Keratinocyte (primary cell): ENCODE data around the gene CHSY3. TPM values are rescaled to one million over a fixed set of nuclear protein-coding genes. Genes with fewer than 3 reads are reported as not detected.

ENCODE experiments used
- DNase-seq: peaks from one replicate; pipeline ENCODE4 v3.0.0-alpha.2; 2011; ENCODE audit warnings: low read depth, missing footprints, low spot score
- FAIRE-seq: peaks from 2 replicates; lab custom pipeline; 2011; peaks lifted over from hg19 to GRCh38; lab: Jason Lieb, UNC
- H2AFZ ChIP-seq: 2 replicates; pipeline ENCODE4 v1.6.0; 2012; ENCODE audit warnings: low read length, control low read depth, inconsistent platforms; ENCODE audit not compliant: control insufficient read depth
- H3K27ac ChIP-seq: 2 replicates; pipeline ENCODE4 v1.5.1; 2011; ENCODE audit warnings: low read length; ENCODE audit not compliant: control insufficient read depth, insufficient read depth
- H3K27me3 ChIP-seq: 3 replicates; pipeline ENCODE4 v1.6.0; 2011; ENCODE audit warnings: low read length; ENCODE audit not compliant: control insufficient read depth, insufficient read depth; ENCODE audit errors: extremely low read depth
- H3K36me3 ChIP-seq, 2 experiments: 2 replicates in 1 of 2; 3 replicates in 1 of 2; pipeline ENCODE4 v1.5.1; 2011; ENCODE audit warnings: low read length in 2 of 2, mild to moderate bottlenecking in 1 of 2; ENCODE audit not compliant: control insufficient read depth in 2 of 2, insufficient read depth in 2 of 2; ENCODE audit errors: extremely low read depth in 1 of 2
- H3K4me1 ChIP-seq: 3 replicates; pipeline ENCODE4 v1.5.1; 2011; ENCODE audit warnings: low read length; ENCODE audit not compliant: control insufficient read depth, insufficient read depth; ENCODE audit errors: extremely low read depth
- H3K4me2 ChIP-seq: 3 replicates; pipeline ENCODE4 v1.6.0; 2011; ENCODE audit warnings: low read depth, low read length; ENCODE audit not compliant: control insufficient read depth, insufficient read depth; ENCODE audit errors: extremely low read depth
- H3K4me3 ChIP-seq, 3 experiments: fragments of 200-600 bp in 1 of 3; sonication (generic) in 1 of 3; 2 replicates in 2 of 3; 3 replicates in 1 of 3; pipeline ENCODE4 v1.5.1; 2011 to 2016; ENCODE audit warnings: low read length in 3 of 3, mild to moderate bottlenecking in 3 of 3, control low read depth in 2 of 3, inconsistent platforms in 1 of 3, low read depth in 1 of 3, mixed read lengths in 1 of 3, mixed run types in 1 of 3, moderate library complexity in 1 of 3; ENCODE audit not compliant: control insufficient read depth in 2 of 3, insufficient read depth in 2 of 3; ENCODE audit errors: extremely low read depth in 1 of 3
- H3K79me2 ChIP-seq: 2 replicates; pipeline ENCODE4 v1.6.0; 2012; ENCODE audit warnings: low read length; ENCODE audit not compliant: control insufficient read depth, insufficient read depth
- H3K9ac ChIP-seq: 3 replicates; pipeline ENCODE4 v1.6.0; 2011; ENCODE audit warnings: low read length; ENCODE audit not compliant: control insufficient read depth, insufficient read depth; ENCODE audit errors: extremely low read depth
- H3K9me1 ChIP-seq: 3 replicates; pipeline ENCODE4 v1.6.0; 2011; ENCODE audit warnings: low read length; ENCODE audit not compliant: control insufficient read depth, insufficient read depth; ENCODE audit errors: extremely low read depth
- H3K9me3 ChIP-seq: 2 replicates; pipeline ENCODE4 v1.5.1; 2012; ENCODE audit warnings: low read depth, low read length; ENCODE audit not compliant: control insufficient read depth
- H4K20me1 ChIP-seq: 3 replicates; pipeline ENCODE4 v1.6.0; 2011; ENCODE audit warnings: low read length; ENCODE audit not compliant: control insufficient read depth, insufficient read depth; ENCODE audit errors: extremely low read depth
- EZH2 ChIP-seq: IDR thresholded peaks from one replicate; pipeline ENCODE4 v1.6.1; 2012; ENCODE audit warnings: inconsistent platforms, mild to moderate bottlenecking, low read length, moderate library complexity
- dilution Hi-C: fragments of 300-500 bp; cut with MboI; formaldehyde crosslinking; loops from one replicate; pipeline ENCODE4 v1.7.0; 2020; ENCODE audit warnings: low sequenced_read_pairs; ENCODE audit not compliant: extremely low pct_ligation_motif_present
- polyA plus RNA-seq, 5 experiments: library from polyadenylated mRNA; depleted of rRNA in 3 of 5; stranded (reverse) in 3 of 5; stranded (forward) in 1 of 5; unstranded in 1 of 5; fragments of >200 nt; gene quantifications; 1 replicate in 1 of 5; 2 replicates in 3 of 5; 3 replicates in 1 of 5; pipeline versions ENCODE4 v1.2.1 to v1.2.3, GENCODE V29; 2011 to 2012; ENCODE audit warnings: missing spikeins in 2 of 5, low read depth in 1 of 5, low replicate concordance in 1 of 5
- TF ChIP-seq, protein P1 (sequence below), 3 experiments: IDR thresholded peaks in 1 of 3; conservative IDR thresholded peaks in 1 of 3; optimal IDR thresholded peaks in 1 of 3; 2 replicates in 2 of 3; 3 replicates in 1 of 3; pipeline versions ENCODE3 to v1.5.1; 2011; ENCODE audit warnings: low read length in 3 of 3, mild to moderate bottlenecking in 3 of 3, moderate library complexity in 2 of 3, control low read depth in 1 of 3, inconsistent platforms in 1 of 3; ENCODE audit not compliant: insufficient read depth in 2 of 3; ENCODE audit errors: extremely low read depth in 1 of 3

CHSY3 gene
- polyA plus RNA-seq, 1 donor (not counting 4 experiments of a cell fraction or from before 2014, with no cell fraction given), result 0.47 TPM

GRCh38 chr5:129996896-129997295 is 92.6 kb downstream of the CHSY3 start:
- Histone ChIP-seq H3K27ac (no peak overlapping the region), H3K36me3 (no peaks in the 10 kb centered on the region), H4K20me1 (no peaks in the 10 kb centered on the region), H3K9me3 (no peaks in the 10 kb centered on the region), H3K9me1 (no peaks in the 10 kb centered on the region), H3K4me3 (no peak overlapping the region), H3K27me3 (no peaks in the 10 kb centered on the region), H3K9ac (no peak overlapping the region), H2AFZ (no peak overlapping the region), H3K4me2 (no peak overlapping the region), H3K79me2 (no peaks in the 10 kb centered on the region), H3K4me1 (no peaks in the 10 kb centered on the region)
- DNase-seq (no peak), FAIRE-seq (no peak)
- TF ChIP-seq EZH2, result no peak
- TF ChIP-seq, protein P1, sequence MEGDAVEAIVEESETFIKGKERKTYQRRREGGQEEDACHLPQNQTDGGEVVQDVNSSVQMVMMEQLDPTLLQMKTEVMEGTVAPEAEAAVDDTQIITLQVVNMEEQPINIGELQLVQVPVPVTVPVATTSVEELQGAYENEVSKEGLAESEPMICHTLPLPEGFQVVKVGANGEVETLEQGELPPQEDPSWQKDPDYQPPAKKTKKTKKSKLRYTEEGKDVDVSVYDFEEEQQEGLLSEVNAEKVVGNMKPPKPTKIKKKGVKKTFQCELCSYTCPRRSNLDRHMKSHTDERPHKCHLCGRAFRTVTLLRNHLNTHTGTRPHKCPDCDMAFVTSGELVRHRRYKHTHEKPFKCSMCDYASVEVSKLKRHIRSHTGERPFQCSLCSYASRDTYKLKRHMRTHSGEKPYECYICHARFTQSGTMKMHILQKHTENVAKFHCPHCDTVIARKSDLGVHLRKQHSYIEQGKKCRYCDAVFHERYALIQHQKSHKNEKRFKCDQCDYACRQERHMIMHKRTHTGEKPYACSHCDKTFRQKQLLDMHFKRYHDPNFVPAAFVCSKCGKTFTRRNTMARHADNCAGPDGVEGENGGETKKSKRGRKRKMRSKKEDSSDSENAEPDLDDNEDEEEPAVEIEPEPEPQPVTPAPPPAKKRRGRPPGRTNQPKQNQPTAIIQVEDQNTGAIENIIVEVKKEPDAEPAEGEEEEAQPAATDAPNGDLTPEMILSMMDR (optimal IDR thresholded peaks at IDR 0.05 in 1 of 3, IDR thresholded peaks at IDR 0.05 in 1 of 3, conservative IDR thresholded peaks at IDR 0.05 in 1 of 3; ENCODE audit: extremely low read depth in 1 of 3, insufficient read depth in 2 of 3, low read length in 3 of 3), result no peak
- dilution Hi-C loops, result no loop called here

DNA sequence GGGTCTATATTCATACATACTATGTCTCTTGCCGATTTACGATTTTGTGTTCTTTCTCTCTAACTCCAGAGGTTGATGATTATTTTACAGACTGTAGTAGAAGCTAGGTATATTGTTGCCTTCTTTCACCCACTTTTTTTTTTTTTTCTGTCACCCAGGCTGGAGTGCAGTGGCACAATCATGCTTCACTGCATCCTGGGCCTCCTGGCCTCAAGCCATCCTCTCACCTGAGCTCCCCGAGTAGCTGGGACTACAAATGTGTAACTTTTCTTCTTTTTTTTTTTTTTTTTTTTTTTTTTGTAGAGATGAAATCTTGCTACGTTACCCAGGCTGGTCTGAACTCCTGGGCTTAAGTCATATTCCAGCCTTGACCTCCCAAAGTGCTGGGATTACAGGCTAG is 96.2 kb downstream of the CHSY3 start:
- DNase-seq (no peak), FAIRE-seq (no peak)
- Histone ChIP-seq H3K4me1 (no peaks in the 10 kb centered on the region), H3K4me2 (no peak overlapping the region), H3K9ac (no peak overlapping the region), H3K4me3 (no peak overlapping the region), H3K9me1 (no peaks in the 10 kb centered on the region), H2AFZ (no peak overlapping the region), H3K36me3 (no peaks in the 10 kb centered on the region), H4K20me1 (no peaks in the 10 kb centered on the region), H3K27me3 (no peaks in the 10 kb centered on the region), H3K9me3 (no peaks in the 10 kb centered on the region), H3K79me2 (no peaks in the 10 kb centered on the region), H3K27ac (no peak overlapping the region)
- TF ChIP-seq, protein P1 (optimal IDR thresholded peaks at IDR 0.05 in 1 of 3, IDR thresholded peaks at IDR 0.05 in 1 of 3, conservative IDR thresholded peaks at IDR 0.05 in 1 of 3; ENCODE audit: extremely low read depth in 1 of 3, insufficient read depth in 2 of 3, low read length in 3 of 3), result no peak
- TF ChIP-seq EZH2, result no peak
- dilution Hi-C loops, result no loop called here
